ENCODE data around the gene ATG5. TPM values are rescaled to one million over a fixed set of nuclear protein-coding genes. Genes with fewer than 3 reads are reported as not detected.

ATG5 gene
- polyA plus RNA-seq, 1 donor from 2014 or later, result 45.5 TPM

GRCh38 chr6:106192824-106193223 lies 132.7 kb downstream of the ATG5 start:
- no peaks in the 10 kb centered on the region for H3K9me2 ChIP-seq (ENCODE audit: insufficient read depth, low read length)
- no peaks in the 10 kb centered on the region for H3K27me3 ChIP-seq (ENCODE audit: insufficient read depth, low read depth, low read length)
- no peak overlapping the region for H3K4me3 ChIP-seq (ENCODE audit: low read length)
- H3K4me2 ChIP-seq (ENCODE audit: low read length), result no peak overlapping the region
- H2AFZ ChIP-seq (ENCODE audit: low read depth, low read length), result no peak overlapping the region
- H3K9ac ChIP-seq (ENCODE audit: low read length), result no peak overlapping the region
- H3K27ac ChIP-seq (ENCODE audit: low read length), result no peak overlapping the region
- TF ChIP-seq EP300 (conservative IDR thresholded peaks at IDR 0.05; ENCODE audit: poor library complexity, severe bottlenecking), result no peak
- TF ChIP-seq RAD21 (conservative IDR thresholded peaks at IDR 0.05), result no peak
- no peak for TF ChIP-seq CTCF (IDR thresholded peaks at IDR 0.05; ENCODE audit: poor library complexity, severe bottlenecking)
- no peak for TF ChIP-seq EZH2 (IDR thresholded peaks at IDR 0.05; ENCODE audit: borderline replicate concordance, insufficient read depth, low read length, poor library complexity, severe bottlenecking)
- no peak for TF ChIP-seq POLR2AphosphoS5 (IDR thresholded peaks at IDR 0.05)
- TF ChIP-seq REST (IDR thresholded peaks at IDR 0.05; ENCODE audit: borderline replicate concordance), result no peak
- no peak for TF ChIP-seq TAF1 (IDR thresholded peaks at IDR 0.05; ENCODE audit: low read depth)
- TF ChIP-seq MXI1 (conservative IDR thresholded peaks at IDR 0.05; ENCODE audit: poor library complexity, severe bottlenecking), result no peak
- no peak for TF ChIP-seq SMC3 (conservative IDR thresholded peaks at IDR 0.05; ENCODE audit: poor library complexity)
- H4K20me1 ChIP-seq (ENCODE audit: insufficient read depth), result no peaks in the 10 kb centered on the region
- no peaks in the 10 kb centered on the region for H3K79me2 ChIP-seq (replicated peaks; ENCODE audit: insufficient read depth, low read length)
- H3F3A ChIP-seq (ENCODE audit: insufficient read depth, low read length, poor library complexity, severe bottlenecking), result no peaks in the 10 kb centered on the region
- no peaks in the 10 kb centered on the region for H3K9me3 ChIP-seq (ENCODE audit: low read length)
- no peaks in the 10 kb centered on the region for H3K36me3 ChIP-seq (ENCODE audit: insufficient read depth, low read length)

- H3K27me3 ChIP-seq (ENCODE audit: insufficient read depth, low read depth, low read length), result no peaks in the 10 kb centered on the region
- no peaks in the 10 kb centered on the region for H3K9me3 ChIP-seq (ENCODE audit: low read length)
- no peaks in the 10 kb centered on the region for H3K79me2 ChIP-seq (replicated peaks; ENCODE audit: insufficient read depth, low read length)
- no peak overlapping the region for H3K4me2 ChIP-seq (ENCODE audit: low read length)
- H3F3A ChIP-seq (ENCODE audit: insufficient read depth, low read length, poor library complexity, severe bottlenecking), result no peaks in the 10 kb centered on the region
- no peak overlapping the region for H3K4me3 ChIP-seq (ENCODE audit: low read length)
- H3K27ac ChIP-seq (ENCODE audit: low read length), result no peak overlapping the region
- H4K20me1 ChIP-seq (ENCODE audit: insufficient read depth), result no peaks in the 10 kb centered on the region
- H3K36me3 ChIP-seq (ENCODE audit: insufficient read depth, low read length), result no peaks in the 10 kb centered on the region
- H2AFZ ChIP-seq (ENCODE audit: low read depth, low read length), result no peak overlapping the region
- H3K9ac ChIP-seq (ENCODE audit: low read length), result no peak overlapping the region
- TF ChIP-seq MXI1 (conservative IDR thresholded peaks at IDR 0.05; ENCODE audit: poor library complexity, severe bottlenecking) (no peak), SMC3 (conservative IDR thresholded peaks at IDR 0.05; ENCODE audit: poor library complexity) (no peak), CTCF (IDR thresholded peaks at IDR 0.05; ENCODE audit: poor library complexity, severe bottlenecking) (no peak), POLR2AphosphoS5 (IDR thresholded peaks at IDR 0.05) (no peak), TAF1 (IDR thresholded peaks at IDR 0.05; ENCODE audit: low read depth) (no peak), EZH2 (IDR thresholded peaks at IDR 0.05; ENCODE audit: borderline replicate concordance, insufficient read depth, low read length, poor library complexity, severe bottlenecking) (no peak), RAD21 (conservative IDR thresholded peaks at IDR 0.05) (no peak)
- no peaks in the 10 kb centered on the region for H3K9me2 ChIP-seq (ENCODE audit: insufficient read depth, low read length)
Measured at GRCh38 chr6:106188104-106188794, 137.3 kb downstream of the ATG5 start.

Data from neural cell (in vitro differentiated cells).